ENCODE data around the gene ZNF569. TPM values are rescaled to one million over a fixed set of nuclear protein-coding genes. Genes with fewer than 3 reads are reported as not detected.
A peak's percentile ranks its signal among the peaks of the same experiment; 100 is the strongest.

The ZNF569 gene
- total RNA-seq, 1 experiment from 2014 or later = 15.5 TPM

DNA sequence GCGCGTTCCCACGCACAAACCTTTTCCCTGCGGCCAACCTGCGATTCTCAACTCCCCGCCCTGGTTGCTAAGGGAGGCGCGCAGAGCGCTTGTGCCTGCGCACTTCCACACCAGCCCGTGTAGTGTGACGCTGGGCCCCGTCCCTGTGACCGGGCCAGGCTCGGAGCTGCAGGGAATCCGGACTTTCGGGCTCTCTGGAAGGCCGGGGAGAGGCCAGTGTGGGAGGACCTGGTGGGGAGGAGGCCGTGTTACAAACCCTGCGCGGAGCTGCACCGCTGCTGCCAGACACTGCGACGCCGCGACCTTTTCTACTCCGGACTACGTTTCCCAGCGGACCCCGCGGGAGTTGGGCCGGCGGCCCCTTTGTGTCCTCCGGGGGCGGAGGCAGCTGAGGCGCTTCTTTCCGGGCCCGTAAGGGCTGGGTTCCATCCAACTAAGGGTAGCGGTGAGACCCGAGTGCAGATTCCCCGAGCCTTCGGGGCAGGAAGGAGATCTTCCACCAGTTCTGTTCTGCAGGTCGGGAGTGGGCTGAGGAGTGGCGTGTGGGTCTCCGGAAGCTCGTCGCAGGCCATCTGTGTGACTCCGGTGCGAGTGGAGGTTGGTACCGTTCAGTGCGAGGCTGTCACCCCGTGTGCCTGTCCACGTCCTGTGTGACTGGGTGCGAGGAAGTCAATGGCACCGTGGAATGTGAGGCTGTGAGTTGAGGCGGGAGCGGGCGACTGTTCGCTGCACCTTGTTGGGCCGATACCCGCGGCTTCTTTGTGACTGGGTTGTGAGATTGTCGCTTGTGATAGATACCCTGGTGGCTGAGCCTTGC, 1.9 kb upstream of the ZNF569 start, which contains the start of gene ZNF570 (continued):
- TF ChIP-seq, protein P1, sequence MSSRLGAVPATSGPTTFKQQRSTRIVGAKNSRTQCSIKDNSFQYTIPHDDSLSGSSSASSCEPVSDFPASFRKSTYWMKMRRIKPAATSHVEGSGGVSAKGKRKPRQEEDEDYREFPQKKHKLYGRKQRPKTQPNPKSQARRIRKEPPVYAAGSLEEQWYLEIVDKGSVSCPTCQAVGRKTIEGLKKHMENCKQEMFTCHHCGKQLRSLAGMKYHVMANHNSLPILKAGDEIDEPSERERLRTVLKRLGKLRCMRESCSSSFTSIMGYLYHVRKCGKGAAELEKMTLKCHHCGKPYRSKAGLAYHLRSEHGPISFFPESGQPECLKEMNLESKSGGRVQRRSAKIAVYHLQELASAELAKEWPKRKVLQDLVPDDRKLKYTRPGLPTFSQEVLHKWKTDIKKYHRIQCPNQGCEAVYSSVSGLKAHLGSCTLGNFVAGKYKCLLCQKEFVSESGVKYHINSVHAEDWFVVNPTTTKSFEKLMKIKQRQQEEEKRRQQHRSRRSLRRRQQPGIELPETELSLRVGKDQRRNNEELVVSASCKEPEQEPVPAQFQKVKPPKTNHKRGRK (CRISPR knock-in tag; IDR thresholded peaks at IDR 0.05; ENCODE audit: borderline replicate concordance) = no peak
- TF ChIP-seq, protein P2, sequence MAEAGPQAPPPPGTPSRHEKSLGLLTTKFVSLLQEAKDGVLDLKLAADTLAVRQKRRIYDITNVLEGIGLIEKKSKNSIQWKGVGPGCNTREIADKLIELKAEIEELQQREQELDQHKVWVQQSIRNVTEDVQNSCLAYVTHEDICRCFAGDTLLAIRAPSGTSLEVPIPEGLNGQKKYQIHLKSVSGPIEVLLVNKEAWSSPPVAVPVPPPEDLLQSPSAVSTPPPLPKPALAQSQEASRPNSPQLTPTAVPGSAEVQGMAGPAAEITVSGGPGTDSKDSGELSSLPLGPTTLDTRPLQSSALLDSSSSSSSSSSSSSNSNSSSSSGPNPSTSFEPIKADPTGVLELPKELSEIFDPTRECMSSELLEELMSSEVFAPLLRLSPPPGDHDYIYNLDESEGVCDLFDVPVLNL (CRISPR knock-in tag; IDR thresholded peaks at IDR 0.05; ENCODE audit: borderline replicate concordance, low read depth) = no peak
- TF ChIP-seq, protein P3, sequence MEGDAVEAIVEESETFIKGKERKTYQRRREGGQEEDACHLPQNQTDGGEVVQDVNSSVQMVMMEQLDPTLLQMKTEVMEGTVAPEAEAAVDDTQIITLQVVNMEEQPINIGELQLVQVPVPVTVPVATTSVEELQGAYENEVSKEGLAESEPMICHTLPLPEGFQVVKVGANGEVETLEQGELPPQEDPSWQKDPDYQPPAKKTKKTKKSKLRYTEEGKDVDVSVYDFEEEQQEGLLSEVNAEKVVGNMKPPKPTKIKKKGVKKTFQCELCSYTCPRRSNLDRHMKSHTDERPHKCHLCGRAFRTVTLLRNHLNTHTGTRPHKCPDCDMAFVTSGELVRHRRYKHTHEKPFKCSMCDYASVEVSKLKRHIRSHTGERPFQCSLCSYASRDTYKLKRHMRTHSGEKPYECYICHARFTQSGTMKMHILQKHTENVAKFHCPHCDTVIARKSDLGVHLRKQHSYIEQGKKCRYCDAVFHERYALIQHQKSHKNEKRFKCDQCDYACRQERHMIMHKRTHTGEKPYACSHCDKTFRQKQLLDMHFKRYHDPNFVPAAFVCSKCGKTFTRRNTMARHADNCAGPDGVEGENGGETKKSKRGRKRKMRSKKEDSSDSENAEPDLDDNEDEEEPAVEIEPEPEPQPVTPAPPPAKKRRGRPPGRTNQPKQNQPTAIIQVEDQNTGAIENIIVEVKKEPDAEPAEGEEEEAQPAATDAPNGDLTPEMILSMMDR (IDR thresholded peaks at IDR 0.05) = no peak
- TF ChIP-seq, protein P4, sequence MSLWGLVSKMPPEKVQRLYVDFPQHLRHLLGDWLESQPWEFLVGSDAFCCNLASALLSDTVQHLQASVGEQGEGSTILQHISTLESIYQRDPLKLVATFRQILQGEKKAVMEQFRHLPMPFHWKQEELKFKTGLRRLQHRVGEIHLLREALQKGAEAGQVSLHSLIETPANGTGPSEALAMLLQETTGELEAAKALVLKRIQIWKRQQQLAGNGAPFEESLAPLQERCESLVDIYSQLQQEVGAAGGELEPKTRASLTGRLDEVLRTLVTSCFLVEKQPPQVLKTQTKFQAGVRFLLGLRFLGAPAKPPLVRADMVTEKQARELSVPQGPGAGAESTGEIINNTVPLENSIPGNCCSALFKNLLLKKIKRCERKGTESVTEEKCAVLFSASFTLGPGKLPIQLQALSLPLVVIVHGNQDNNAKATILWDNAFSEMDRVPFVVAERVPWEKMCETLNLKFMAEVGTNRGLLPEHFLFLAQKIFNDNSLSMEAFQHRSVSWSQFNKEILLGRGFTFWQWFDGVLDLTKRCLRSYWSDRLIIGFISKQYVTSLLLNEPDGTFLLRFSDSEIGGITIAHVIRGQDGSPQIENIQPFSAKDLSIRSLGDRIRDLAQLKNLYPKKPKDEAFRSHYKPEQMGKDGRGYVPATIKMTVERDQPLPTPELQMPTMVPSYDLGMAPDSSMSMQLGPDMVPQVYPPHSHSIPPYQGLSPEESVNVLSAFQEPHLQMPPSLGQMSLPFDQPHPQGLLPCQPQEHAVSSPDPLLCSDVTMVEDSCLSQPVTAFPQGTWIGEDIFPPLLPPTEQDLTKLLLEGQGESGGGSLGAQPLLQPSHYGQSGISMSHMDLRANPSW (CRISPR knock-in tag; conservative IDR thresholded peaks at IDR 0.05; ENCODE audit: low read depth) = no peak
- TF ChIP-seq NR3C1 (CRISPR knock-in tag; conservative IDR thresholded peaks at IDR 0.05; ENCODE audit: low read depth) = no peak
- TF ChIP-seq, protein P5, sequence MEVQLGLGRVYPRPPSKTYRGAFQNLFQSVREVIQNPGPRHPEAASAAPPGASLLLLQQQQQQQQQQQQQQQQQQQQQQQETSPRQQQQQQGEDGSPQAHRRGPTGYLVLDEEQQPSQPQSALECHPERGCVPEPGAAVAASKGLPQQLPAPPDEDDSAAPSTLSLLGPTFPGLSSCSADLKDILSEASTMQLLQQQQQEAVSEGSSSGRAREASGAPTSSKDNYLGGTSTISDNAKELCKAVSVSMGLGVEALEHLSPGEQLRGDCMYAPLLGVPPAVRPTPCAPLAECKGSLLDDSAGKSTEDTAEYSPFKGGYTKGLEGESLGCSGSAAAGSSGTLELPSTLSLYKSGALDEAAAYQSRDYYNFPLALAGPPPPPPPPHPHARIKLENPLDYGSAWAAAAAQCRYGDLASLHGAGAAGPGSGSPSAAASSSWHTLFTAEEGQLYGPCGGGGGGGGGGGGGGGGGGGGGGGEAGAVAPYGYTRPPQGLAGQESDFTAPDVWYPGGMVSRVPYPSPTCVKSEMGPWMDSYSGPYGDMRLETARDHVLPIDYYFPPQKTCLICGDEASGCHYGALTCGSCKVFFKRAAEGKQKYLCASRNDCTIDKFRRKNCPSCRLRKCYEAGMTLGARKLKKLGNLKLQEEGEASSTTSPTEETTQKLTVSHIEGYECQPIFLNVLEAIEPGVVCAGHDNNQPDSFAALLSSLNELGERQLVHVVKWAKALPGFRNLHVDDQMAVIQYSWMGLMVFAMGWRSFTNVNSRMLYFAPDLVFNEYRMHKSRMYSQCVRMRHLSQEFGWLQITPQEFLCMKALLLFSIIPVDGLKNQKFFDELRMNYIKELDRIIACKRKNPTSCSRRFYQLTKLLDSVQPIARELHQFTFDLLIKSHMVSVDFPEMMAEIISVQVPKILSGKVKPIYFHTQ (CRISPR knock-in tag; IDR thresholded peaks at IDR 0.05) = no peak
- no peak for TF ChIP-seq FOXJ3 (CRISPR knock-in tag; IDR thresholded peaks at IDR 0.05; ENCODE audit: borderline replicate concordance)
- TF ChIP-seq GTF2I (CRISPR knock-in tag; conservative IDR thresholded peaks at IDR 0.05) = no peak
- peak; percentile 58; the same call in 1 of the 2 replicates for TF ChIP-seq SP1 (CRISPR knock-in tag; conservative IDR thresholded peaks at IDR 0.05)
- TF ChIP-seq NFATC4 (CRISPR knock-in tag; IDR thresholded peaks at IDR 0.05) = no peak
- no peak for TF ChIP-seq FOXK1 (CRISPR knock-in tag; IDR thresholded peaks at IDR 0.05)
- TF ChIP-seq TP53 (CRISPR knock-in tag; IDR thresholded peaks at IDR 0.05) = no peak
- TF ChIP-seq ATF1 (CRISPR knock-in tag; IDR thresholded peaks at IDR 0.05) = no peak
- peak; percentile 84; the same call in 1 of the 2 replicates for TF ChIP-seq KAT7 (CRISPR knock-in tag; IDR thresholded peaks at IDR 0.05; ENCODE audit: borderline replicate concordance)
- no peak for TF ChIP-seq JAZF1 (CRISPR knock-in tag; IDR thresholded peaks at IDR 0.05)
- no peak for TF ChIP-seq ZNF423 (CRISPR knock-in tag; IDR thresholded peaks at IDR 0.05)
- TF ChIP-seq, protein P6, sequence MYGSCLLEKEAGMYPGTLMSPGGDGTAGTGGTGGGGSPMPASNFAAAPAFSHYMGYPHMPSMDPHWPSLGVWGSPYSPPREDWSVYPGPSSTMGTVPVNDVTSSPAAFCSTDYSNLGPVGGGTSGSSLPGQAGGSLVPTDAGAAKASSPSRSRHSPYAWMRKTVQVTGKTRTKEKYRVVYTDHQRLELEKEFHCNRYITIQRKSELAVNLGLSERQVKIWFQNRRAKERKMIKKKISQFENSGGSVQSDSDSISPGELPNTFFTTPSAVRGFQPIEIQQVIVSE (CRISPR knock-in tag; IDR thresholded peaks at IDR 0.05; ENCODE audit: borderline replicate concordance) = no peak
- TF ChIP-seq, protein P7, sequence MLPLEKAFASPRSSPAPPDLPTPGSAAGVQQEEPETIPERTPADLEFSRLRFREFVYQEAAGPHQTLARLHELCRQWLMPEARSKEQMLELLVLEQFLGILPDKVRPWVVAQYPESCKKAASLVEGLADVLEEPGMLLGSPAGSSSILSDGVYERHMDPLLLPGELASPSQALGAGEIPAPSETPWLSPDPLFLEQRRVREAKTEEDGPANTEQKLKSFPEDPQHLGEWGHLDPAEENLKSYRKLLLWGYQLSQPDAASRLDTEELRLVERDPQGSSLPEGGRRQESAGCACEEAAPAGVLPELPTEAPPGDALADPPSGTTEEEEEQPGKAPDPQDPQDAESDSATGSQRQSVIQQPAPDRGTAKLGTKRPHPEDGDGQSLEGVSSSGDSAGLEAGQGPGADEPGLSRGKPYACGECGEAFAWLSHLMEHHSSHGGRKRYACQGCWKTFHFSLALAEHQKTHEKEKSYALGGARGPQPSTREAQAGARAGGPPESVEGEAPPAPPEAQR (CRISPR knock-in tag; IDR thresholded peaks at IDR 0.05) = no peak
- no peak for TF ChIP-seq CREB1 (CRISPR knock-in tag; IDR thresholded peaks at IDR 0.05)
- TF ChIP-seq, protein P8, sequence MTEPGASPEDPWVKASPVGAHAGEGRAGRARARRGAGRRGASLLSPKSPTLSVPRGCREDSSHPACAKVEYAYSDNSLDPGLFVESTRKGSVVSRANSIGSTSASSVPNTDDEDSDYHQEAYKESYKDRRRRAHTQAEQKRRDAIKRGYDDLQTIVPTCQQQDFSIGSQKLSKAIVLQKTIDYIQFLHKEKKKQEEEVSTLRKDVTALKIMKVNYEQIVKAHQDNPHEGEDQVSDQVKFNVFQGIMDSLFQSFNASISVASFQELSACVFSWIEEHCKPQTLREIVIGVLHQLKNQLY (CRISPR knock-in tag; IDR thresholded peaks at IDR 0.05) = no peak
- no peak for TF ChIP-seq CREM (CRISPR knock-in tag; IDR thresholded peaks at IDR 0.05)
- TF ChIP-seq, protein P9, sequence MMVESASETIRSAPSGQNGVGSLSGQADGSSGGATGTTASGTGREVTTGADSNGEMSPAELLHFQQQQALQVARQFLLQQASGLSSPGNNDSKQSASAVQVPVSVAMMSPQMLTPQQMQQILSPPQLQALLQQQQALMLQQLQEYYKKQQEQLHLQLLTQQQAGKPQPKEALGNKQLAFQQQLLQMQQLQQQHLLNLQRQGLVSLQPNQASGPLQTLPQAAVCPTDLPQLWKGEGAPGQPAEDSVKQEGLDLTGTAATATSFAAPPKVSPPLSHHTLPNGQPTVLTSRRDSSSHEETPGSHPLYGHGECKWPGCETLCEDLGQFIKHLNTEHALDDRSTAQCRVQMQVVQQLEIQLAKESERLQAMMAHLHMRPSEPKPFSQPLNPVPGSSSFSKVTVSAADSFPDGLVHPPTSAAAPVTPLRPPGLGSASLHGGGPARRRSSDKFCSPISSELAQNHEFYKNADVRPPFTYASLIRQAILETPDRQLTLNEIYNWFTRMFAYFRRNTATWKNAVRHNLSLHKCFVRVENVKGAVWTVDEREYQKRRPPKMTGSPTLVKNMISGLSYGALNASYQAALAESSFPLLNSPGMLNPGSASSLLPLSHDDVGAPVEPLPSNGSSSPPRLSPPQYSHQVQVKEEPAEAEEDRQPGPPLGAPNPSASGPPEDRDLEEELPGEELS (CRISPR knock-in tag; IDR thresholded peaks at IDR 0.05) = no peak
- no peak for TF ChIP-seq CBFB (CRISPR knock-in tag; IDR thresholded peaks at IDR 0.05; ENCODE audit: low read depth)
